SU-DHL-6 (cell line): ENCODE measurements around the gene BMPR2.

Source experiments
- CTCF ChIP-seq: fragments of 200-600 bp; sonication (generic); IDR thresholded peaks from one replicate; pipeline ENCODE4 v1.5.1; 2017; ENCODE audit warnings: antibody characterized with exemption, mild to moderate bottlenecking, low read length, moderate library complexity; ENCODE audit not compliant: insufficient read depth, poor library complexity, severe bottlenecking
- EZH2phosphoT487 ChIP-seq: fragments of 200-600 bp; sonication (generic), shearing (Covaris generic); conservative IDR thresholded peaks from 2 replicates; pipeline ENCODE4 v1.6.1; 2018; ENCODE audit warnings: mild to moderate bottlenecking, antibody characterized with exemption, low read length, moderate library complexity, mixed read lengths

DNA sequence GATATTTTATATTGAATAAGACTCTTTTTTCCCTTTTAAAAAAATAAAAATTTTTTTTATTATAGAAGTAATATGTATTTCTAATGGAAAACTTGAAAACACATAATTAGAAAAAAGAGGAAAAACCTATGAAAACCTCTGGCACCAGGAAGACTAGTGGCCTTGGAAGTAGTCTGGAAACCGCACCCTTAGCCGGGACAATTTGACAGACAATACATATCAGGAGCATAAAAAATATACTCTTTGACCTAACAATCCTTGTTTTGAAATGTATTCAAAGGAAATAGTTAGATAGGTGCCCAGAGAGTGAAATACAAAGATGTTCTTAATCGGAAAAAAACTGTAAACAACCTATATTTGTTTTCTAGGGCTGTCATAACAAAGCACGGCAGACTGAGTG lies 223.8 kb downstream of the BMPR2 start:
- TF ChIP-seq CTCF, result no peak
- TF ChIP-seq EZH2phosphoT487, result no peak
